Measurements from ENCODE around the gene PPP2R1B. TPM values are rescaled to one million over a fixed set of nuclear protein-coding genes. Genes with fewer than 3 reads are reported as not detected.
A peak's percentile ranks its signal among the peaks of the same experiment; 100 is the strongest.
"Not testable (repeated sequence)": the region's sequence is repeated elsewhere in the genome, so short reads cannot be mapped to it uniquely, and the experiment has no call there.

Gene PPP2R1B
- total RNA-seq, 6 experiments from 2014 or later = 41.6 to 50.9 (median 44.3) TPM

GRCh38 chr11:111785076-111785475 is 18.9 kb upstream of the PPP2R1B start:
- Mint-ChIP-seq H3K9me3 (no peaks in the 10 kb centered on the region), H3K4me1 (ENCODE audit: low read depth) (no peaks in the 10 kb centered on the region), H3K27me3 (ENCODE audit: insufficient read depth) (no peaks in the 10 kb centered on the region), H3K4me3 (no peak overlapping the region), H3K36me3 (ENCODE audit: low read depth) (no peaks in the 10 kb centered on the region), H3K27ac (no peak overlapping the region)
- TF ChIP-seq CTCF (IDR thresholded peaks at IDR 0.05) = no peak
- DNase-seq = no peak

GRCh38 chr11:111784311-111784710 is 18.1 kb upstream of the PPP2R1B start:
- not testable (repeated sequence) for H3K27ac Mint-ChIP-seq

GRCh38 chr11:111782109-111782741 is 16.0 kb upstream of the PPP2R1B start:
- no peak overlapping the region for H3K27ac Mint-ChIP-seq
- peaks cover 9% of the 10 kb centered on the region for H3K4me1 Mint-ChIP-seq (ENCODE audit: low read depth)
- no peak overlapping the region for H3K4me3 Mint-ChIP-seq

More at GRCh38 chr11:111784311-111784710, 18.1 kb upstream of the PPP2R1B start:
- not testable (repeated sequence) for H3K27me3 Mint-ChIP-seq (ENCODE audit: insufficient read depth); DNase-seq; H3K9me3 Mint-ChIP-seq; H3K4me1 Mint-ChIP-seq (ENCODE audit: low read depth); H3K4me3 Mint-ChIP-seq; H3K36me3 Mint-ChIP-seq (ENCODE audit: low read depth)

GRCh38 chr11:111779118-111779517 is 12.9 kb upstream of the PPP2R1B start:
- DNase-seq = no peak
- H3K27ac Mint-ChIP-seq = no peak overlapping the region
- H3K36me3 Mint-ChIP-seq (ENCODE audit: low read depth) = no peaks in the 10 kb centered on the region
- H3K4me1 Mint-ChIP-seq (ENCODE audit: low read depth) = peaks cover 10% of the 10 kb centered on the region
- TF ChIP-seq CTCF (IDR thresholded peaks at IDR 0.05) = no peak
- no peaks in the 10 kb centered on the region for H3K27me3 Mint-ChIP-seq (ENCODE audit: insufficient read depth)
- no peaks in the 10 kb centered on the region for H3K9me3 Mint-ChIP-seq
- no peak overlapping the region for H3K4me3 Mint-ChIP-seq

More at GRCh38 chr11:111782109-111782741, 16.0 kb upstream of the PPP2R1B start:
- no peak for TF ChIP-seq CTCF (IDR thresholded peaks at IDR 0.05)
- H3K27me3 Mint-ChIP-seq (ENCODE audit: insufficient read depth) = no peaks in the 10 kb centered on the region
- H3K36me3 Mint-ChIP-seq (ENCODE audit: low read depth) = no peaks in the 10 kb centered on the region
- no peak for DNase-seq
- H3K9me3 Mint-ChIP-seq = no peaks in the 10 kb centered on the region

- H3K4me3 Mint-ChIP-seq = no peak overlapping the region
- no peak for TF ChIP-seq CTCF (IDR thresholded peaks at IDR 0.05)
These were observed 11.9 kb upstream of the PPP2R1B start for GRCh38 chr11:111778047-111778558.

More at GRCh38 chr11:111778047-111778558, 11.9 kb upstream of the PPP2R1B start:
- Mint-ChIP-seq H3K4me1 (ENCODE audit: low read depth) (peaks cover 10% of the 10 kb centered on the region), H3K36me3 (ENCODE audit: low read depth) (no peaks in the 10 kb centered on the region), H3K27me3 (ENCODE audit: insufficient read depth) (no peaks in the 10 kb centered on the region), H3K27ac (peak overlapping the region; percentile 11; the same call in 1 of the 2 replicates), H3K9me3 (no peaks in the 10 kb centered on the region)
- no peak for DNase-seq

All from HFFc6 (cell line).